NCI-H1048 (cell line): ENCODE data around the gene ARAP2.

Experiments
- DNase-seq: peaks from one replicate; lab custom pipeline; 2025; lab: John Stamatoyannopoulos, UW

Gene ARAP2

DNA sequence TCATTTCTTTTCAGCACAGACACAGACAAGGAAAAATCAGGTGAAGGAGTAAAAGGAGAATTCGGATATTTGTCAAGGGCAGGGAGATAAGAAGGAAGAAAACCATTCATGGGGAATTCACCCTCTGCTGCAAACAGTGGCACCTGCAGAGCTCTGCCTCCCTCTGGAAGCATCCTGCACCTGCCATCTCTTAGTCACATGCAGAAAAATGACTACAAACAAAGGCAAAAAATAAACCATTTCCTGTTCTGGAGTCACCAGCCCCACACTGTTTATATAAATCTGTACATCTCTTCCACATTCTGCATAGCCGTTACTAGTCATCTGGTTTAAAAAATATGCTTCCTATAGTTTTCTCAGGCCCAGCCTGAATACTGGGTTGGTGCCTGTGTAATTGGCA, 205.3 kb downstream of the ARAP2 start:
- DNase-seq, result no peak

DNA sequence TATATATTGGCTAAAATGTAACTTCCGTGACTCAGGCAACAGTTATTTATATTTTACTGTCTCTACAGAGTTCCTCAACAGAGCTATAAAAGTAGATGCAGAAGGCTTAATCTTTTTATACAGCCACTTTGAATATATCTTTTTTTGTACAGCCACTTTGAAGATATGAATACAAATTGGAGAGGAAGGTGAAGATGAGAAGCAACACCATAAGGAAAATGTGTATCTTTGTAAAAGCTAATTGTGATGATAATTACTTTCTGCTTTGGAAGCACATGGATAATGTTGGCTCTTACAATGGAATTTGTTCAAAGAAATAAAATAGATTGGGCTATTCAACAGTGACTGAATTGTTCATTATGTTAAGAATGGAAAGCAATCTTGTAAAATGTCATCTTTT, 205.8 kb downstream of the ARAP2 start:
- DNase-seq, result no peak

DNA sequence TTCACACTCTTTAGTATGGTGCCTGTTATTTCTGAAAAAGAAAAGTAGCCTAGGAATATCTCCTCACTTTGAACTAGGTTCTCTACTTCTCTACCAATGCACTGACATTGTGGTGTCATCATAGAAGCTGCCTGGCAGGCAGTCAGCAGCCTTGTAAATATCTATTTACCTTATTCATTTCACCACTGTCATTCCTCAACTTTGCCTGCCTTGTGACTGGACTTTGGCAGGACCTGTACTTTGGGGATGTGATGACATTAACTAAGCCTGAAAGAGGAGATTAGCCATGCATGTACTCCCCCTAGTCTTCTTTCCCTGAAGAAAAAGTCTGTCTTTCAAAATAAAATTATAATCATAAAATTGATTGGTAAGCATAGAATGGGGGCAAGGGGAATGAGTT, 207.2 kb downstream of the ARAP2 start:
- DNase-seq, result no peak

DNA sequence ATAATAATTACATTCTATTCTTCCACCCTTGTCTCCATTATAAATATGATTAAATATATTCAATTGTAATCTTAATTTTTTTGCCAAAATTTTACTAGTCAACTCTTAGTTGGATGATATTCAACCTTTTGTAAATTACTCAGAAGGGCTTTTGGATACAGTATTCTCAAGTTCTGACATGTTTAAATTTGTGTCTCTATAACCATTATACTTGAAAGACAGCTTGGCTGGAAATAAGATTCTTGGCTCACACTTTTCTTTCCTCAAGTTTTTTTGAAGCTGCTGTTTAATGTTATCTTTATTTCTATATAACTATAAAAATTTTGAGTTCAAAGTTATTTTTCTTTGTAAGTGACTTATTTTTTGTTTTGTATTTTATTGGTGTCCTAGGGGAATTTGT, 214.4 kb downstream of the ARAP2 start:
- no peak for DNase-seq

DNA sequence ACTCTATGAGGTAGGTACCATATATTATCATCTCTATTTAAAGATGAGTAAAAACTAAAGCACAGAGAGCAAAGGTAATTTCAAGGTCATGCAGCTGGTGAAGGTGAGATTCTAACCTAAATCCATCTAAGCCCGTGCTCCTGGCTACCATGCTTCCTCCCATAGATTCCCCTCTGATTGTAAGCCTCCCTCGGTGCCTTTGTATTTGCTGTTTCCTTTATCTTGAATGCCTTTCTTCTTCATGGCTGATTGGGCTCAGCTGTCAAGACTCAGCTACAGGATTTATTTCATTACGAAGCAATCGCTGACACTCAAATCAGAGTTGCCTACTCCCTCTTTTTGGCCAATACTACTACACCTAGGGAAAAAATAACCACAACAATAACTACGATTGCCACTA, 217.1 kb downstream of the ARAP2 start:
- no peak for DNase-seq

DNA sequence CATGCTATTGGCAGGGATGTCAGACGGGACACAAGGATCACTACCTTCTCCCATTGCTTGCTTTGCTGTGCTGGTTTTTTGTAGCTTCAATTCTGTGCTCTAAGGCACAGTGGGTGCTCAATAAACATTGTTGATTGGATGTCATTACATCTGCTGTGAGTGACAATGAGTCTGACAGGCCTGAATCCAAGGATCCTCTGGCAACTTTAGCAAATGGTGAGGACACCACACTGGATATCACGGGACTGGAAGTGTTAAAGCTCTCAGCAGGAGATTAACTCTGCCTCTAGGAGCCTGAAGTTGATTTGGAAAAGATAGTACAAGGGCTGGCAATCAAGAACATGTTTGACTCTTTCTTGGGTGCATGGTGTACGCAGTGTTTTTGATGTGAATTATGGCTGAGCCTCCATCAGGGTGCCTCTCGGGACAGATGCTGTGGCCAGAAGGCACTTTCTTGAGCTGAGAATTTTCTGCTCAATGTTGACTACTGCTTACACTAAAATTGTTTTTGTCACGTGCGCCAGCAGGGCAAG, 217.9 kb downstream of the ARAP2 start:
- no peak for DNase-seq

DNA sequence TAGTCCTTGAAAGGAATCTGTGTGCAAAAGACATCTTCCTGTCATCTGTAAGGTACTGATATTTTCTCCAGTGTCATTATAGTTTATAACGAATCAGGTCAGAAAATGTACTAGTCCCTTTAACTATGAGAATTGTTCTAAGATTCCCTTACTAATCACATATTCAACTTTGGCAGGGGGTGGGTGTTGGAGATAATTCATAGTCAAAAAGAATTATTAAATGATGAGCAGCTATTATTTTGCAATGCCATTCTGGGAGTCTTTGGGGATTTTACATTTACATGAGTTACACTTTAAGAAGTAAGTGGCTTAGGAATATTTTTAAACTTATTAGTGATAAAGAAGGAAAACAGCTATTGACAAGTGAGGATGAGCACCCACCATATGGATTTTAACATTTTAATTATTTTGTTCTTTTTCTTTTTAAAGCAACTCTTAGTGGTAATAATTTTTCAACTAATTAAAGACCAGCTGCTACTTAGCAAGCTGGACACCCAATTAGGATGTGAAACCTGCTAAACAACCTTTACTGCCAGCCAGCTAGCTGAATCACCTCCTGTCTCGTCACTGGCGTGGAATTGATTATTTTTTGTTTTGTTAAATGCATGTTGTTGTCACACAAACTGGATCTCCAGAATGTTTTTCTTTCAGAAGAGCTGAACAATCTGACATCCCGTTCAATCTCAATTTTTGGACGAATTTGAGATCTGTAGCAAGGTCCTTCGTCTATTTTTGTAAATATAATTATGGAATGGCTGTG, 219.2 kb downstream of the ARAP2 start:
- DNase-seq, result no peak

DNA sequence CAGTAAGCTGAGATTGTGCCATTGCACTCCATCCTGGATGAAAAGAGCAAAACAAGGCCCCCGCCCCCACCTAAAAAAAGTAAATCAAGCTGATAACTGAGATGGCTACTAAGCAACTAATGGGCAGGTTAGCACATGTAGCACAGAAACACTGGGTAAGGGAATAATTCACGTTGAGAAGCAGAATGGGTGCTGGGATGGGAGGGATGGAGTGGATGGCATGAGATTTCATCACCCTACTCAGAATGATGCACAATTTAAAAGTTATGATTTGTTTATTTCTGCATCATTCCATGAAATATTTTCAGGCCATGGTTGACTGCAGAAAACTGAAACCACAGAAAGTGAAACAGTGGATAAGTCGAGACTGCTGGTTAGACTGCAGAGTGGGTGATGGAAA, 224.0 kb downstream of the ARAP2 start:
- no peak for DNase-seq
